KMS-11 (cell line): Measurements from ENCODE around the gene LMNTD1.
"Not testable (repeated sequence)": the region's sequence is repeated elsewhere in the genome, so short reads cannot be mapped to it uniquely, and the experiment has no call there.

ENCODE experiments used
- H2AFZ ChIP-seq: fragments of 200-600 bp; sonication (generic); 2 replicates; pipeline ENCODE4 v1.6.1; 2016; ENCODE audit warnings: antibody characterized with exemption, mixed run types, low read depth
- H3K27ac ChIP-seq: fragments of 200-600 bp; sonication (generic); 2 replicates; pipeline ENCODE4 v1.6.1; 2016; ENCODE audit warnings: mild to moderate bottlenecking, mixed run types
- H3K27me3 ChIP-seq: fragments of 200-600 bp; sonication (generic); 2 replicates; pipeline ENCODE4 v1.6.1; 2017; ENCODE audit warnings: mild to moderate bottlenecking, low read depth, mixed run types, moderate library complexity; ENCODE audit not compliant: insufficient read depth
- H3K36me3 ChIP-seq: fragments of 200-600 bp; sonication (generic); 2 replicates; pipeline ENCODE4 v1.6.1; 2017; ENCODE audit warnings: mild to moderate bottlenecking, mixed run types; ENCODE audit not compliant: insufficient read depth
- H3K4me1 ChIP-seq: fragments of 200-600 bp; sonication (generic); 2 replicates; pipeline ENCODE4 v1.6.1; 2016; ENCODE audit warnings: mild to moderate bottlenecking, low read depth, mixed run types; ENCODE audit not compliant: poor library complexity, severe bottlenecking
- H3K4me2 ChIP-seq: fragments of 200-600 bp; sonication (generic); 2 replicates; pipeline ENCODE4 v1.7.0; 2016; ENCODE audit warnings: mild to moderate bottlenecking, mixed run types
- H3K4me3 ChIP-seq: fragments of 200-600 bp; sonication (generic); IDR thresholded peaks from 2 replicates; pipeline ENCODE4 v1.6.1; 2017; ENCODE audit warnings: low read depth, low read length, mixed read lengths; ENCODE audit not compliant: insufficient read depth
- H3K79me2 ChIP-seq: fragments of 200-600 bp; sonication (generic); 2 replicates; pipeline ENCODE4 v1.6.1; 2016; ENCODE audit warnings: low read depth, mixed run types; ENCODE audit not compliant: insufficient read depth
- H3K9ac ChIP-seq: fragments of 200-600 bp; sonication (generic); 2 replicates; pipeline ENCODE4 v1.6.1; 2016; ENCODE audit warnings: mild to moderate bottlenecking, mixed run types
- H4K20me1 ChIP-seq: fragments of 200-600 bp; sonication (generic); 2 replicates; pipeline ENCODE4 v1.6.1; 2016; ENCODE audit warnings: mild to moderate bottlenecking, mixed run types; ENCODE audit not compliant: insufficient read depth
- TF ChIP-seq, protein P1 (sequence below): fragments of 200-600 bp; sonication (generic); conservative IDR thresholded peaks from 2 replicates; pipeline ENCODE4 v1.6.1; 2017; ENCODE audit warnings: low read depth, mild to moderate bottlenecking, antibody characterized with exemption, low read length, moderate library complexity, mixed read lengths

LMNTD1 gene, protein sequence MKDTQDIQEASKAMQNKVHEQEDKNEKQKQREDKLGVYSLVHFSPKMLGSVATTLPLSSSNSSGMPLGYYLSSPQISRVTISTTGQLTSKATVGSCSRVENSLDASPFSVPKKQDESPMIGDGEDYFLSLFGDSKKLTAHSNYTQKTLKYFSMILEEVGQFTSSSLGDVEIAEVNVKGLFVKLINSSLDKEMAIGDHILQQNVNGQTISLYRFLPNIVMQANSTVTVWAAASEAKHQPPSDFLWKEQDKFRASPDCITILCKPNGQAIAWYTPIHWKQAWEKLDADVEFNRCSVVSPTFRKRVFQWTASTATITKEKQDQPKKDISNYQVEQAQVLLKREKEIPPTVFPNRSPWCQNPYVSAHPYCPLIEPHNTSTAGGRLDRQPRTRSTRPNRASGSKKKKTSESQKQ

DNA sequence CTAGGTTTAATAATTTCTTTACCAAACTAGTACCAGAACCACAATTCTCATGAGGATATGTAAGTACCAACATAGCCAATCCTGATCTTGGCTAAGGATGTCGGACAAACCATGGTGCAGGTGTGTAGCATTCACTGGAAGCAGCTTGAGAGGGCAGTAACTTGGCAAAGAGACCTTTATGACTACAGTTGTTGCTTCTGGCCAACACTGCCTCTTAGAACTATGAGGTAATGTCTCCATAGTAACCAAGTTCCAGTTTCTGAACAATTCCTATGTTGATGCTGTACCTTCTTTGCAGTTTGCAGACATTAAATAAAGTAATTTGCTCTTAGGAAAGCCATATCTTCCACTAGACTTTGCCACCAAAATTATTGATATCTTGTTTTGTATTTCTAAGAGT lies at the start of gene LMNTD1:
TSS of gene LMNTD1 (minus strand) at position 186 of the 400 bp plus-strand sequence. CDS start 324 bp downstream, outside the sequence.
- Histone ChIP-seq H4K20me1 (no peaks in the 10 kb centered on the region), H2AFZ (no peak within 1 kb of the TSS), H3K4me2 (no peak within 1 kb of the TSS), H3K4me1 (no peaks in the 10 kb centered on the region), H3K9ac (no peak within 1 kb of the TSS), H3K27ac (no peak within 1 kb of the TSS), H3K27me3 (no peaks in the 10 kb centered on the region), H3K36me3 (no peaks in the 10 kb centered on the region), H3K79me2 (no peaks in the 10 kb centered on the region), H3K4me3 (no peak within 1 kb of the TSS)
- TF ChIP-seq, protein P1, sequence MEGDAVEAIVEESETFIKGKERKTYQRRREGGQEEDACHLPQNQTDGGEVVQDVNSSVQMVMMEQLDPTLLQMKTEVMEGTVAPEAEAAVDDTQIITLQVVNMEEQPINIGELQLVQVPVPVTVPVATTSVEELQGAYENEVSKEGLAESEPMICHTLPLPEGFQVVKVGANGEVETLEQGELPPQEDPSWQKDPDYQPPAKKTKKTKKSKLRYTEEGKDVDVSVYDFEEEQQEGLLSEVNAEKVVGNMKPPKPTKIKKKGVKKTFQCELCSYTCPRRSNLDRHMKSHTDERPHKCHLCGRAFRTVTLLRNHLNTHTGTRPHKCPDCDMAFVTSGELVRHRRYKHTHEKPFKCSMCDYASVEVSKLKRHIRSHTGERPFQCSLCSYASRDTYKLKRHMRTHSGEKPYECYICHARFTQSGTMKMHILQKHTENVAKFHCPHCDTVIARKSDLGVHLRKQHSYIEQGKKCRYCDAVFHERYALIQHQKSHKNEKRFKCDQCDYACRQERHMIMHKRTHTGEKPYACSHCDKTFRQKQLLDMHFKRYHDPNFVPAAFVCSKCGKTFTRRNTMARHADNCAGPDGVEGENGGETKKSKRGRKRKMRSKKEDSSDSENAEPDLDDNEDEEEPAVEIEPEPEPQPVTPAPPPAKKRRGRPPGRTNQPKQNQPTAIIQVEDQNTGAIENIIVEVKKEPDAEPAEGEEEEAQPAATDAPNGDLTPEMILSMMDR: no peak

- Histone ChIP-seq H3K27me3 (no peaks in the 10 kb centered on the region), H3K27ac (no peak overlapping the region), H3K36me3 (no peaks in the 10 kb centered on the region), H2AFZ (no peak overlapping the region), H3K79me2 (no peaks in the 10 kb centered on the region), H3K9ac (no peak overlapping the region), H3K4me1 (peaks cover 12% of the 10 kb centered on the region), H4K20me1 (no peaks in the 10 kb centered on the region), H3K4me2 (no peak overlapping the region), H3K4me3 (no peak overlapping the region)
- TF ChIP-seq, protein P1: no peak
Measured at GRCh38 chr12:25598956-25599355, 45.9 kb upstream of the LMNTD1 start.

DNA sequence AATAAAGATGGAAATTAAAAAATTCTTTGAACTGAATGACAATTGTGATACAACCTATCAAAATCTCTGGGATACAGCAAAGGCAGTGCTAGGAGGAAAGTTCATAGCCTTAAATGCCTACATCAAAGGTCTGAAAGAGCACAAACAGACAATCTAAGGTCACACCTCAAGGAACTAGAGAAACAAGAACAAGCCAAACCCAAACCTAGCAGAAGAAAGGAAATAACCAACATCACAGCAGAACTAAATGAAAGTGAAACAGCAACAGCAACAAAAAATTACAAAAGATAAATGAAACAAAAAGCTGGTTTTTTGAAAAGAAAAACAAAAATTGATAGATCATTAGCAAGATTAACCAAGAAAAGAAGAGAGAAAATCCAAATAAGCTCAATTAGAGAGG lies 42.4 kb upstream of the LMNTD1 start:
- not testable (repeated sequence) for H3K79me2 ChIP-seq, H3K36me3 ChIP-seq, H3K27ac ChIP-seq, H3K4me3 ChIP-seq, H2AFZ ChIP-seq, H4K20me1 ChIP-seq, H3K9ac ChIP-seq, H3K27me3 ChIP-seq
- H3K4me2 ChIP-seq: peak overlapping the region; percentile 23; the same call in 1 of the 2 replicates
- H3K4me1 ChIP-seq: peaks cover 12% of the 10 kb centered on the region

DNA sequence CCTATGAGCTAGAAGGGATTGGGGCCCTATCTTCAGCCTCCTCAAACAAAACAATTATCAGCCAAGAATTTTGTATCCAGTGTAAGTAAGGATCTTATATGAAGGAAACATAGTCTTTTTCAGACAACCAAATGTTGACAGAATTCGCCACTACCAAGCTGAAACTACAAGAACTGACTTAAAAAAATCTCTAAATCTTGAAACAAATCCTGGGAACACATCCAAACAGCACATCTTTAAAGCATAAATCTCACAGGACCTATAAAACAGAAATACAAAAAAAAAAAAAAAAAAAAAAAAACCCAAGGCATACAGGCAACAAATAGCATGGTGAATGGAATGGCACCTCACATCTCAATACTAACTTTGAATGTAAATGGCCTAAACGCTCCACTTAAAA lies 41.3 kb upstream of the LMNTD1 start:
- peaks cover 12% of the 10 kb centered on the region for H3K4me1 ChIP-seq
- no peaks in the 10 kb centered on the region for H3K27me3 ChIP-seq
- no peak overlapping the region for H2AFZ ChIP-seq
- no peak overlapping the region for H3K27ac ChIP-seq
- no peaks in the 10 kb centered on the region for H4K20me1 ChIP-seq
- H3K4me3 ChIP-seq: no peak overlapping the region
- H3K4me2 ChIP-seq: no peak overlapping the region
- H3K36me3 ChIP-seq: no peaks in the 10 kb centered on the region
- H3K9ac ChIP-seq: no peak overlapping the region
- no peaks in the 10 kb centered on the region for H3K79me2 ChIP-seq
- TF ChIP-seq, protein P1: no peak

DNA sequence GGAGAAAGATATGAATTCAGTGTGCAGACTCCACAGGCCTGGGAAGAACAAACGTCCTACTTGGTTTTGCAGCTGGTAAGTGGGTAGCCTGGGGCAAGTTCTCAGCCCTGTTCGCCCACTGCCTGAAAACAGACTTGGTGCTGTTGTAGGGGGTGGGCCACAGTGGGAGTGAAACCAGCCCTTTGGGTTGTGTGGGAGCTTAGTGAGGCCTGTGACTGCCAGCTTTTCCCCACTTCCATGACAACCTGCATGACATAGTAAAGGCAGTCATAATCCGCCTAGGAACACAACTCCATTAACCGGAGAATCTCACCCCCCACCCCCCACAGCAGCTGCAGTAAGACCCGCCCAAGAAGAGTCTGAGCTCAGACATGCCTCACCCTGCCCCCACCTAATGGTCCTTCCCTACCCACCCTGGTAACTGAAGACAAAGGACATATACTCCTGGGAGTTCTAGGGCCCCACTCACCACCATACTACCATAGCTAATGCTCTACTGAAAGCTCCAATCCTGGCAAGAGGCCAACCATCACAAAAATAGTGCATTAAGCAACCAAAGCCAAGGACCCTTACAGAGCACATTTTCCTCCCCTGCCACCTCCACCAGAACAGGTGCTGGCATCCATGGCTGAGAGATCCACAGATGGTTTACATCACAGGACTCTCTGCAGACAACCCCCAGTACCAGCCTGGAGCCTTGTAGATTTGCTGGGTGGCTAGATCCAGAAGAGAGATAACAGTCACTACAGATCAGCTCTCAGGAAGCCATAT lies 39.8 kb upstream of the LMNTD1 start:
- Histone ChIP-seq H3K4me1 (peaks cover 12% of the 10 kb centered on the region), H3K4me2 (no peak overlapping the region), H3K79me2 (no peaks in the 10 kb centered on the region), H3K9ac (no peak overlapping the region), H3K36me3 (no peaks in the 10 kb centered on the region), H4K20me1 (no peaks in the 10 kb centered on the region), H3K27ac (no peak overlapping the region), H2AFZ (no peak overlapping the region), H3K27me3 (no peaks in the 10 kb centered on the region), H3K4me3 (no peak overlapping the region)
- TF ChIP-seq, protein P1: no peak
